HepG2 (cell line): Measurements from ENCODE around the gene PVRIG. TPM values are rescaled to one million over a fixed set of nuclear protein-coding genes. Genes with fewer than 3 reads are reported as not detected.

Source experiments
- FOXP4 ChIP-seq: sonication (generic); formaldehyde crosslinking; IDR thresholded peaks from 2 replicates; pipeline ENCODE4 v1.4.0; 2020; ENCODE audit warnings: missing genetic modification reagents
- GATAD2A ChIP-seq: IDR thresholded peaks from 2 replicates; pipeline ENCODE4 v1.6.1; 2016
- MNT ChIP-seq: fragments of 450-650 bp; IDR thresholded peaks from 2 replicates; pipeline ENCODE4 v1.6.1; 2016
- NR2C2 ChIP-seq: sonication (generic); formaldehyde crosslinking; IDR thresholded peaks from 2 replicates; pipeline ENCODE4 v1.4.0; 2020; ENCODE audit warnings: missing genetic modification reagents, mild to moderate bottlenecking, moderate library complexity, borderline replicate concordance
- NR2F6 ChIP-seq, 2 experiments: IDR thresholded peaks; 2 replicates each; pipeline ENCODE4 v1.6.1; 2016; ENCODE audit warnings: antibody characterized with exemption in 1 of 2, mild to moderate bottlenecking in 1 of 2
- PAXIP1 ChIP-seq: sonication (generic); formaldehyde crosslinking; conservative IDR thresholded peaks from 2 replicates; pipeline ENCODE4 v1.4.0; 2020; ENCODE audit warnings: mild to moderate bottlenecking, missing genetic modification reagents, moderate library complexity
- RARA ChIP-seq: IDR thresholded peaks from 2 replicates; pipeline ENCODE4 v1.6.1; 2016; ENCODE audit warnings: missing genetic modification reagents, missing compliant biosample characterization
- RXRA ChIP-seq: sonication (generic); formaldehyde crosslinking; IDR thresholded peaks from 2 replicates; pipeline ENCODE4 v1.5.1; 2020; ENCODE audit warnings: missing genetic modification reagents
- SAP130 ChIP-seq: IDR thresholded peaks from 2 replicates; pipeline ENCODE4 v1.6.1; 2016; ENCODE audit warnings: low read depth
- SOX5 ChIP-seq: IDR thresholded peaks from 2 replicates; pipeline ENCODE4 v1.6.1; 2016; ENCODE audit warnings: borderline replicate concordance
- THRA ChIP-seq: sonication (generic); formaldehyde crosslinking; IDR thresholded peaks from 2 replicates; pipeline ENCODE4 v1.4.0; 2020; ENCODE audit warnings: missing genetic modification reagents, borderline replicate concordance
- ZNF460 ChIP-seq: sonication (generic); formaldehyde crosslinking; IDR thresholded peaks from 2 replicates; pipeline ENCODE4 v1.5.1; 2020; ENCODE audit warnings: missing genetic modification reagents, mild to moderate bottlenecking, borderline replicate concordance
- ZNF646 ChIP-seq: sonication (generic); formaldehyde crosslinking; IDR thresholded peaks from 2 replicates; pipeline ENCODE4 v1.9.0; 2021; ENCODE audit warnings: mild to moderate bottlenecking, missing genetic modification reagents
- polyA plus RNA-seq, 8 experiments: library from polyadenylated mRNA; depleted of rRNA in 3 of 8; stranded (reverse) in 7 of 8; unstranded in 1 of 8; fragments of >200 nt; fragmentation: Illumina TruSeq in 4 of 8; extraction: Trizol in 4 of 8; gene quantifications; 2 replicates each; pipeline versions ENCODE4 v1.2.1 to v1.2.3, GENCODE V29; 2011 to 2016; ENCODE audit warnings: low read depth in 4 of 8, missing spikeins in 1 of 8, mixed read lengths in 1 of 8; ENCODE audit not compliant: insufficient read depth in 1 of 8
- total RNA-seq, 5 experiments: library from RNA; depleted of rRNA; stranded (reverse); fragments of >200 nt; fragmentation: Illumina TruSeq; extraction: Trizol; gene quantifications; 2 replicates each; pipeline ENCODE4 v1.2.3, GENCODE V29; 2016; ENCODE audit warnings: low read depth in 1 of 5

The PVRIG gene
- total and polyA plus RNA-seq, 2 of the 13 experiments (the other 11 are each of a cell fraction or from before 2014, with no cell fraction given): not detected

- TF ChIP-seq FOXP4 (CRISPR knock-in tag) (peak; percentile 65; the same call in 1 of the 2 replicates), NR2F6 (IDR thresholded peaks at IDR 0.05) (peak; percentile 84), NR2F6 (CRISPR knock-in tag; IDR thresholded peaks at IDR 0.05) (peak; percentile 94), NR2C2 (CRISPR knock-in tag) (peak; percentile 54; the same call in 1 of the 2 replicates), RXRA (CRISPR knock-in tag) (peak; percentile 89), THRA (CRISPR knock-in tag) (peak; percentile 93; the same call in 1 of the 2 replicates), SOX5 (CRISPR knock-in tag) (peak; percentile 84), RARA (peak; percentile 94), MNT (peak; percentile 34; the same call in 1 of the 2 replicates), ZNF646 (CRISPR knock-in tag) (0 out of 2 replicates have a peak, but pooled peaks have one; percentile 50), PAXIP1 (CRISPR knock-in tag) (peak; percentile 44; the same call in 1 of the 2 replicates), GATAD2A (peak; percentile 55; the same call in 1 of the 2 replicates), ZNF460 (CRISPR knock-in tag) (peak; percentile 22; the same call in 1 of the 2 replicates), SAP130 (peak; percentile 75)
Measured at GRCh38 chr7:100244988-100245605, 25.3 kb downstream of the PVRIG start (continued).
